GM12878 (cell line): ENCODE data around the gene PPIL6.
A peak's percentile ranks its signal among the peaks of the same experiment; 100 is the strongest.

ENCODE experiments used
- CBX3 ChIP-seq: fragments of 200-600 bp; sonication (generic); IDR thresholded peaks from 2 replicates; pipeline ENCODE4 v1.6.1; 2016; ENCODE audit warnings: low read depth, borderline replicate concordance
- CTCF ChIP-seq, 3 experiments: IDR thresholded peaks in 2 of 3; conservative IDR thresholded peaks in 1 of 3; 2 replicates each; pipeline ENCODE4 v1.5.1; 2011; ENCODE audit warnings: low read depth in 3 of 3, low read length in 3 of 3, mild to moderate bottlenecking in 3 of 3, control low read depth in 2 of 3, moderate library complexity in 2 of 3, inconsistent platforms in 1 of 3, mixed read lengths in 1 of 3; ENCODE audit not compliant: control insufficient read depth in 2 of 3, insufficient read depth in 1 of 3; ENCODE audit errors: extremely low read depth in 1 of 3
- EZH2 ChIP-seq: IDR thresholded peaks from 2 replicates; pipeline ENCODE4 v1.6.1; 2012; ENCODE audit warnings: low read depth, mild to moderate bottlenecking, control low read depth, inconsistent platforms, low read length, borderline replicate concordance; ENCODE audit not compliant: control insufficient read depth
- FOXM1 ChIP-seq: IDR thresholded peaks from 2 replicates; pipeline ENCODE4 v1.6.1; 2012; ENCODE audit warnings: low read depth, mild to moderate bottlenecking, inconsistent platforms, low read length, moderate library complexity
- GABPA ChIP-seq: IDR thresholded peaks from 2 replicates; pipeline ENCODE4 v1.6.1; 2014; ENCODE audit warnings: antibody characterized with exemption, low read depth, mild to moderate bottlenecking, inconsistent platforms
- JUND ChIP-seq: IDR thresholded peaks from 2 replicates; pipeline ENCODE4 v1.6.1; 2012; ENCODE audit warnings: low read depth, mild to moderate bottlenecking, low read length, improper control_type of control experiment, moderate library complexity
- POLR2AphosphoS5 ChIP-seq: IDR thresholded peaks from 2 replicates; pipeline ENCODE4 v1.6.1; 2011; ENCODE audit warnings: mild to moderate bottlenecking, low read length, inconsistent platforms
- RFX5 ChIP-seq: IDR thresholded peaks from 2 replicates; pipeline ENCODE4 v1.6.1; 2011; ENCODE audit warnings: low read depth, low read length, improper control_type of control experiment
- SP1 ChIP-seq: IDR thresholded peaks from one replicate; pipeline ENCODE4 v1.6.1; 2011; ENCODE audit warnings: low read depth, low read length
- STAT3 ChIP-seq: IDR thresholded peaks from 2 replicates; pipeline ENCODE4 v1.6.1; 2011; ENCODE audit warnings: low read depth, low read length, improper control_type of control experiment
- TCF12 ChIP-seq: IDR thresholded peaks from 2 replicates; pipeline ENCODE4 v1.6.1; 2011; ENCODE audit warnings: low read depth, mild to moderate bottlenecking, low read length
- TCF7 ChIP-seq: IDR thresholded peaks from 2 replicates; pipeline ENCODE4 v1.6.1; 2014; ENCODE audit warnings: antibody characterized with exemption, borderline replicate concordance
- ZBTB11 ChIP-seq: fragments of 450-650 bp; formaldehyde crosslinking; IDR thresholded peaks from 2 replicates; pipeline ENCODE4 v1.5.0; 2022; ENCODE audit warnings: mild to moderate bottlenecking, missing genetic modification characterization
- ZBTB33 ChIP-seq: fragments of 450-650 bp; IDR thresholded peaks from 2 replicates; pipeline ENCODE4 v1.6.1; 2017; ENCODE audit warnings: mild to moderate bottlenecking

GRCh38 chr6:109381061-109381746, 59.2 kb downstream of the PPIL6 start:
- TF ChIP-seq CTCF (IDR thresholded peaks at IDR 0.05 in 2 of 3, conservative IDR thresholded peaks at IDR 0.05 in 1 of 3; ENCODE audit: control insufficient read depth in 2 of 3, extremely low read depth in 1 of 3, insufficient read depth in 1 of 3, low read depth in 3 of 3, low read length in 3 of 3) (no peak), TCF7 (no peak), RFX5 (no peak), ZBTB33 (no peak), TCF12 (no peak), STAT3 (0 out of 2 replicates have a peak, but pooled peaks have one; percentile 21), SP1 (no peak), CBX3 (no peak), EZH2 (no peak), GABPA (no peak), JUND (no peak), POLR2AphosphoS5 (no peak), FOXM1 (no peak), ZBTB11 (CRISPR knock-in tag) (no peak)
